GM10248 (cell line): ENCODE data around the gene LYZL6.

Experiments
- CTCF ChIA-PET: fragments of 300-600 bp; sonication (Branson Sonifier 250); formaldehyde crosslinking; extraction: SDS; loops from one replicate; lab custom pipeline; 2021; ENCODE audit warnings: antibody characterized with exemption; lab: Yijun Ruan, JAX
- POLR2A ChIA-PET: fragments of 350-650 bp; sonication (Branson Sonifier 250); formaldehyde crosslinking; extraction: SDS; loops from one replicate; lab custom pipeline; 2020; ENCODE audit warnings: antibody characterized with exemption; lab: Yijun Ruan, JAX
- DNase-seq: peaks from one replicate; pipeline ENCODE4 v3.0.0; 2012; ENCODE audit errors: extremely low spot score
- TF ChIP-seq, protein P1 (sequence below): IDR thresholded peaks from 2 replicates; pipeline ENCODE4 v1.5.1; 2012; ENCODE audit warnings: mild to moderate bottlenecking, low read depth; ENCODE audit errors: extremely low read depth, missing control alignments, control extremely low read depth

The LYZL6 gene

DNA sequence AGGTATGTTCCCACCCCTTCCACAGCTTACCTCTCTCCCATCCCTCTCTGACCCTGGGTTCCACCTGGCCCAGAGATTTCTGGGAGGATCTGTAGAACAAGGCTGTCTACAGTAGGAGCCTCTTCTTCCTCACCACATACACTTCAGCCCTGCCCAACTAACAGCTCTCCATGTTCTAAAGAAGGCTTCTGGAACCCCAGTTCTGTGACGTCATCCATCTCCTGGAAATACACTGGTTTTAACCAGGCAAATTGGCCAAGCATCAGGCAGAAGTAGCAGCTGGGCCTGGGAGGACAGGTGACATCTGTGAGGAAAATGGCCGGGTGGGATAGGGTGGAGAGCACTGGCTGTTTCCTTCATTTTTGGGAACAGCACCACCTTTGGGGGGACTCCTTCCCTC lies at the start of gene LYZL6:
Gene LYZL6 (minus strand): TSS at position 177 of the 400 bp plus-strand sequence. CDS start 4,357 bp downstream, outside the sequence.
- TF ChIP-seq, protein P1, sequence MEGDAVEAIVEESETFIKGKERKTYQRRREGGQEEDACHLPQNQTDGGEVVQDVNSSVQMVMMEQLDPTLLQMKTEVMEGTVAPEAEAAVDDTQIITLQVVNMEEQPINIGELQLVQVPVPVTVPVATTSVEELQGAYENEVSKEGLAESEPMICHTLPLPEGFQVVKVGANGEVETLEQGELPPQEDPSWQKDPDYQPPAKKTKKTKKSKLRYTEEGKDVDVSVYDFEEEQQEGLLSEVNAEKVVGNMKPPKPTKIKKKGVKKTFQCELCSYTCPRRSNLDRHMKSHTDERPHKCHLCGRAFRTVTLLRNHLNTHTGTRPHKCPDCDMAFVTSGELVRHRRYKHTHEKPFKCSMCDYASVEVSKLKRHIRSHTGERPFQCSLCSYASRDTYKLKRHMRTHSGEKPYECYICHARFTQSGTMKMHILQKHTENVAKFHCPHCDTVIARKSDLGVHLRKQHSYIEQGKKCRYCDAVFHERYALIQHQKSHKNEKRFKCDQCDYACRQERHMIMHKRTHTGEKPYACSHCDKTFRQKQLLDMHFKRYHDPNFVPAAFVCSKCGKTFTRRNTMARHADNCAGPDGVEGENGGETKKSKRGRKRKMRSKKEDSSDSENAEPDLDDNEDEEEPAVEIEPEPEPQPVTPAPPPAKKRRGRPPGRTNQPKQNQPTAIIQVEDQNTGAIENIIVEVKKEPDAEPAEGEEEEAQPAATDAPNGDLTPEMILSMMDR, result no peak
- ChIA-PET POLR2A (no interaction called here), CTCF (interaction anchor here (1.4 kb wide), 1 partner anchor 94 kb away, joined by 3 read pairs; no protein-coding TSS in a partner anchor)
- no peak for DNase-seq

DNA sequence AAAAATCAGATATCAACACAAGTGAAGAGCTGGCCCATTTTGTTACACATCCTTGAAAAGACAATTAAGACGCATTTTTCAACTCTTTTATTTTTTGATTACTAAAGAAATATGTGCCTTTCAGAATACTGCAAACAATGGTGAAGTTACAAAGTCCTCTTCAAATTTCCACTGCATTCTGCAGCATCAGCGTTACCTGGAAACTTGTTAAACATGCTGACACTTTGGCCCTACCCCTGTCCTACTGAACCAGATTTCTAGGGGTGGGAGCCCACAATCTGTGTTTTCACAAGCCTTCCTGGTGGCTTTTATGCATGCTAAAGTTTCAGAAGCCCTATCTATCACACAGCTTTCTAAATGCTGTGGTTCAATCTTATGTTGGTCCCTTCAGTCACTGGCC lies 47.6 kb upstream of the LYZL6 start:
- POLR2A ChIA-PET, result no interaction called here
- TF ChIP-seq, protein P1, result no peak
- no peak for DNase-seq
- CTCF ChIA-PET, result interaction anchor here (1.1 to 1.9 kb wide), 5 partner anchors 9 to 157 kb away, joined by 3 to 9 read pairs (median 3); no protein-coding TSS in a partner anchor

GRCh38 chr17:35988164-35988563 lies 44.7 kb upstream of the LYZL6 start:
- ChIA-PET CTCF (interaction anchor here (1.4 kb wide), 1 partner anchor 13 kb away, joined by 6 read pairs; no protein-coding TSS in a partner anchor), POLR2A (no interaction called here)
- no peak for DNase-seq
- TF ChIP-seq, protein P1, result no peak

- TF ChIP-seq, protein P1, result no peak
- ChIA-PET POLR2A (no interaction called here), CTCF (interaction anchor here (0.8 to 1.9 kb wide), 5 partner anchors 9 to 86 kb away, joined by 4 to 9 read pairs (median 6); no protein-coding TSS in a partner anchor)
- DNase-seq, result no peak
Observed at GRCh38 chr17:35986643-35987042, 43.1 kb upstream of the LYZL6 start, which contains the start of gene CCL14. CCL14 (minus strand) TSS chr17:35986729; CDS start chr17:35986649, 80 bp downstream.

GRCh38 chr17:35984140-35984539 lies 40.6 kb upstream of the LYZL6 start:
- DNase-seq, result no peak
- POLR2A ChIA-PET, result no interaction called here
- CTCF ChIA-PET, result interaction anchor here (1.1 to 19.4 kb wide), 4 partner anchors 10 to 165 kb away, joined by 4 to 420 read pairs (median 12); no protein-coding TSS in a partner anchor
- TF ChIP-seq, protein P1, result no peak

DNA sequence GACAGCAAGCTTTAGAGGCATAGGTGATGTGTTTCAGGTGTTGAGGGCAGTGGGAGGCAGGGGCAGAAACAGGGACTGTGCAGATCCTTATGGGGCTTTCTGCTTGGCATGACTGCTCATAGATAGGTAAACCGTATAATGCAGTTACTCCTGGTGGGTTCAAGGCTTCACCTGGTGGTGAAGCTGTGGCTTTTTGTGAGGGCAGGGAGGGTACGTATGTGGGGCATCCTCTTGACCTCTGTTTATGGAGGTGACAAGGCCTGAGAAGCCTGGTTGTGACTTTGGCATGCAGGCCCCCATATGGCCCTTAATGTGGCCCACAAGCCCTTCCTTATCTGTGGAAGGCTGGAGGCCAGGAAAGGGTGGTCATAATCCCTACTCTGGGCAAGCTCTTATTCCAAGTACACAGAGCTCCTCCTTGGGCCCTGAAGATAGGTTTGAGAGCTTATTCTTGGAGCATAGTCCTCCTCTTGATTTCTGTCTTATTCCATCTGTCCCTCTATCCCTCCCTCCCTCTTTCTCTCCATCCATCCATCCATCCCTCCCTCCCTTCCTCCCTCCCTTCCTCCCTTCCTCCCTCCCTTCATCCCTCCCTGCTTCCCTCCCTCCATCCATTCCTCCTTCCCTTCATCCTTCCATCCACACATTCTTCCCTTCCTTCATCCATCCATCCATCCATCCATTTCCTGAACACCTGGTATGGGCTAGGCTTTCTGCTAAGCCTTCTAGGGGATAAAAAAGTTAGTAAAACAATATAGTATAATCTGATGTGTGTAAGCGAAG lies 39.1 kb upstream of the LYZL6 start:
- CTCF ChIA-PET, result interaction anchor here (0.7 to 19.4 kb wide), 18 partner anchors 8 to 166 kb away, joined by 3 to 420 read pairs (median 3); no protein-coding TSS in a partner anchor
- TF ChIP-seq, protein P1, result no peak
- DNase-seq, result no peak
- POLR2A ChIA-PET, result no interaction called here
